ENCODE results near the gene MARK3. TPM values are rescaled to one million over a fixed set of nuclear protein-coding genes. Genes with fewer than 3 reads are reported as not detected.

The MARK3 gene
- total and polyA plus RNA-seq, 10 of the 15 experiments (the other 5 are each of a cell fraction or from before 2014, with no cell fraction given), result 10.7 to 75.1 (median 41.4) TPM

- H3K4me1 ChIP-seq (ENCODE audit: control insufficient read depth, insufficient read depth, low read length), result peaks cover 9% of the 10 kb centered on the region
- no peaks in the 10 kb centered on the region for H3K27me3 ChIP-seq (replicated peaks in 1 of 2; ENCODE audit: control insufficient read depth in 2 of 2, insufficient read depth in 2 of 2, low read length in 1 of 2)
- H3K4me3 ChIP-seq, result no peak overlapping the region
- H4K20me1 ChIP-seq (ENCODE audit: control insufficient read depth, insufficient read depth), result no peaks in the 10 kb centered on the region
- peaks cover 9 to 17% of the 10 kb centered on the region in 2 experiments for H3K36me3 ChIP-seq (ENCODE audit: control insufficient read depth in 2 of 2, insufficient read depth in 2 of 2, low read length in 1 of 2)
- H3K9me3 ChIP-seq (replicated peaks; ENCODE audit: control insufficient read depth, insufficient read depth, low read length), result no peaks in the 10 kb centered on the region
- no TSS peak for BruUV-seq (replicated peaks)
- H3K79me2 ChIP-seq (ENCODE audit: control insufficient read depth, insufficient read depth, low read length), result no peaks in the 10 kb centered on the region
- RAD21 ChIA-PET (ENCODE audit: unreplicated experiment), result no interaction called here
- TF ChIP-seq MTA3 (IDR thresholded peaks at IDR 0.05; ENCODE audit: borderline replicate concordance, low read length), result no peak
- no peak for TF ChIP-seq SMAD5 (IDR thresholded peaks at IDR 0.05; ENCODE audit: low read depth)
- TF ChIP-seq SIN3A (IDR thresholded peaks at IDR 0.05; ENCODE audit: low read depth, low read length), result no peak
- no peak for TF ChIP-seq RFX5 (IDR thresholded peaks at IDR 0.05; ENCODE audit: low read depth, low read length)
- no peak for TF ChIP-seq SUPT20H (IDR thresholded peaks at IDR 0.05; ENCODE audit: borderline replicate concordance, control insufficient read depth, low read depth, low read length)
- no peak for TF ChIP-seq ATF3 (IDR thresholded peaks at IDR 0.05; ENCODE audit: borderline replicate concordance, extremely low read depth, low read depth, low read length)
- TF ChIP-seq BCL11A (IDR thresholded peaks at IDR 0.05; ENCODE audit: low read depth, low read length), result no peak
- TF ChIP-seq HDAC6 (IDR thresholded peaks at IDR 0.05; ENCODE audit: unreplicated experiment), result no peak
- TF ChIP-seq PBX3 (IDR thresholded peaks at IDR 0.05; ENCODE audit: insufficient replicate concordance, low read depth, low read length), result no peak
- intact Hi-C loops (cut with micrococcal nuclease; ENCODE audit: unreplicated experiment), result no loop called here
- H3K9ac ChIP-seq (ENCODE audit: control insufficient read depth, insufficient read depth, low read length), result no peak overlapping the region
- FAIRE-seq (no peak), ATAC-seq (no peak), DNase-seq (ENCODE audit: low read depth, low spot score) (no peak)
- no peak overlapping the region for H3K27ac ChIP-seq (ENCODE audit: control insufficient read depth, insufficient read depth)
- 100% methylated on average over 3 of the region's 3 CpGs for WGBS (ENCODE audit: insufficient coverage, insufficient replicate concordance, low lambda C conversion rate, missing lambda C conversion rate)
- in situ Hi-C loops (cut with MboI), result no loop called here
- POLR2A ChIA-PET, result no interaction called here
- SMC1A ChIA-PET (ENCODE audit: uncharacterized antibody, unreplicated experiment), result interaction anchor here (0.6 to 0.9 kb wide), 2 partner anchors 17 to 1708 kb away, joined by 3 read pairs; no protein-coding TSS in a partner anchor
- H3K4me2 ChIP-seq (ENCODE audit: control insufficient read depth, insufficient read depth), result no peak overlapping the region
- CTCF ChIA-PET, result interaction anchor here (0.9 kb wide), 1 partner anchor 10 kb away, joined by 3 read pairs; no protein-coding TSS in a partner anchor
- no peak overlapping the region for H2AFZ ChIP-seq (ENCODE audit: control insufficient read depth, low read depth, low read length)
These were observed 90.8 kb downstream of the MARK3 start for GRCh38 chr14:103476065-103476464.

All from GM12878 (cell line).